Upper lobe of left lung (tissue), 4 donors: Measurements from ENCODE around the gene APOBEC3G.
"Not testable (repeated sequence)": the region's sequence is repeated elsewhere in the genome, so short reads cannot be mapped to it uniquely, and the experiment has no call there.

Experiments
- EP300 ChIP-seq, 4 donors: sonication (generic); formaldehyde crosslinking; IDR thresholded peaks; one replicate each; pipeline ENCODE4 v1.5.1; 2017; ENCODE audit warnings: antibody characterized with exemption in 4 of 4, control low read depth in 2 of 4
- POLR2A ChIP-seq, 4 donors: fragments of 450-650 bp; IDR thresholded peaks; one replicate each; pipeline ENCODE4 v1.5.1; 2016 to 2017; ENCODE audit warnings: antibody characterized with exemption in 4 of 4, mild to moderate bottlenecking in 2 of 4
- POLR2AphosphoS5 ChIP-seq, 2 donors: sonication (generic); formaldehyde crosslinking; IDR thresholded peaks; one replicate each; pipeline ENCODE4 v1.5.1; 2017; ENCODE audit warnings: antibody characterized with exemption in 2 of 2
- TF ChIP-seq, protein P1 (sequence below), 6 experiments: fragments of 450-650 bp in 4 of 6; fragments of 200-600 bp in 2 of 6; sonication (generic) in 2 of 6; IDR thresholded peaks; one replicate each; pipeline ENCODE4 v1.5.1; 2016 to 2019; ENCODE audit warnings: antibody characterized with exemption in 6 of 6

DNA sequence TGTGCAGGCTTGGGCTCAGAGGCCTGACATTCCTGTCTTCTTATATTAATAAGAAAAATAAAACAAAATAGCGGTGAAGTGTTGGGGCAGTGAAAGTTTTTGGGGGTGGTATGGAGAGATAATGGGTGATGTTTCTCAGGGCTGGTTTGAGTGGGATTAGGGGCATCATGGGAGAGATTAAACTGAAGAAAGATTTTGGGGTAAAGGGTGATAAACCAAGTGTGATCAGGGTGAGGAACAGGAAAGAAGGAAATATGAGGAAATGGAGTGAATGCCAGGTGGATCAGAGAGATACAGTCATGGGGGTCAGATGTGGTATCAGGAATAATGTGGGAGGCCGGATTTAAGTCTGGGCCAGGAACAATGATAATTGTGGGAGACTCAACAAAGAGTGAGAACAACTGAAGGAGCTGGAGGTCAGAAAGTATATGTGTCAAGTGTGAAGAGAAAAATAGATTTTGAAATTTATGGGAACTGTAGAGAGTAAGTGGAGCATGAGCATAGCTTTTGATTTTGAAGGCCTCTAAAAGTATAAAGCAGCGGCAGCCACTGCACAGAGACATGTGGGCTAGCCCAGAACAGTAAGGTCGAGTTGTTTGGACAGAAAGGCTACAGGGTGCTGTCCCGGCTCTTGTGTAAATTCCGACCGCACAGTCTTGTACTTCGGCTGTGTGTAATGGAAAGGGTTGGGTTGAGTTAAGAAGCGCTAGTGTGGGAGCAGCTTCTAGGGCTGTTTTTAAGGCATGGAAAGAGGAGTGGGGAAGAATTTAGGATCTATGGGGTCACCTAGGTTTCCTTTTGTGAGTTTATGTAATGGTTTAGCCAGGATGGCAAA lies 10.4 kb upstream of the APOBEC3G start:
- TF ChIP-seq EP300, POLR2A, POLR2AphosphoS5 (IDR thresholded peaks at IDR 0.05): not testable (repeated sequence)
- TF ChIP-seq, protein P1, sequence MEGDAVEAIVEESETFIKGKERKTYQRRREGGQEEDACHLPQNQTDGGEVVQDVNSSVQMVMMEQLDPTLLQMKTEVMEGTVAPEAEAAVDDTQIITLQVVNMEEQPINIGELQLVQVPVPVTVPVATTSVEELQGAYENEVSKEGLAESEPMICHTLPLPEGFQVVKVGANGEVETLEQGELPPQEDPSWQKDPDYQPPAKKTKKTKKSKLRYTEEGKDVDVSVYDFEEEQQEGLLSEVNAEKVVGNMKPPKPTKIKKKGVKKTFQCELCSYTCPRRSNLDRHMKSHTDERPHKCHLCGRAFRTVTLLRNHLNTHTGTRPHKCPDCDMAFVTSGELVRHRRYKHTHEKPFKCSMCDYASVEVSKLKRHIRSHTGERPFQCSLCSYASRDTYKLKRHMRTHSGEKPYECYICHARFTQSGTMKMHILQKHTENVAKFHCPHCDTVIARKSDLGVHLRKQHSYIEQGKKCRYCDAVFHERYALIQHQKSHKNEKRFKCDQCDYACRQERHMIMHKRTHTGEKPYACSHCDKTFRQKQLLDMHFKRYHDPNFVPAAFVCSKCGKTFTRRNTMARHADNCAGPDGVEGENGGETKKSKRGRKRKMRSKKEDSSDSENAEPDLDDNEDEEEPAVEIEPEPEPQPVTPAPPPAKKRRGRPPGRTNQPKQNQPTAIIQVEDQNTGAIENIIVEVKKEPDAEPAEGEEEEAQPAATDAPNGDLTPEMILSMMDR (IDR thresholded peaks at IDR 0.05), result not testable (repeated sequence)
